Stimulated activated CD8-positive, alpha-beta memory T cell treated with anti-CD3 and anti-CD28 coated beads, Interleukin-12 subunit alpha, Interleukin-12 subunit beta, amount 100 ng/mL, for 24 hours (primary cell): ENCODE measurements around the gene ANK3.

ENCODE experiments used
- DNase-seq: peaks from one replicate; pipeline ENCODE4 v3.0.0-alpha.2; 2020; ENCODE audit errors: extremely low read depth

The ANK3 gene

DNA sequence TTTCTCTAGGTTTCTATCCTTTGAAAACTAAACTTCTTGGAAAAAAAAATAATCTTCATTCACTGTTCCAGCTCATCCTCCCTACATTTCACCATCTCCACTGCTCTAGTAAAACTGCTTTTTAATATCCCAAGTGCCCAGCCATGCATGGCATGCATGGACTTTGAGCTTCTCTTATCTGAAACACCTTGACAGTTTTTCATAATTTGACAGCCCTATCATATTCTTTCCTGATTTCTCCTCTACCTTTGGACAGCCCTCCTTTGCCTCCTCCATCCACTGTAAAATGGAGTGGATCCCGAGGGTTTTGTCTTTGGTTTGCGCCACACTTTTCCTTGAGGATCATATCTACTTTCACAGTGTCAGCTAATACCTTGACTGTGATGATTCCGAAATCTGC is 212.8 kb downstream of the ANK3 start:
- no peak for DNase-seq

DNA sequence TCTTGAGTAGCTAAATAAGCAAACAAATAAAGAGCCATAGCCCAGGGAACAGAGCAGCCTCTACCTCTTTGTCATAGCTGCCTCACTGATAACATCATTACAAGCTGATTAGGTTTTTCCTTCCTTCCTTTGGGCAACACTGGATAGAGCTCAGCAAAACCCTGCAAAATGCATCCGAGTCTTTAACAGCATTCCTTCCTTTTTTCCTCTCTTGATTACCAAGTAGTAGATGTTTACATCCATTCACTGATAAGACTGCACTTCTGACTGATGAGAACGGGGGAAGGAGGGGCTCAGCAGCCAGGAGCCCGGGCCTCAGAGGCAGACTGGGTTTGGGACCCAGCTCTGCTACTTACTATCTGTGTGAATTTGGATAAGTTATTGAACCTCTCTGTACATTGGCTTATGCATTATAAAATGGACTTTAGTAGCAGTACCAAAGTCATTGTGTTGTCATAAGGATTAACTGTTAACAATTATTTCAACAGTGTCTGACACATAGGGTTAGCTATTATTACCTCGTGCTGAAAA is 214.2 kb downstream of the ANK3 start:
- no peak for DNase-seq

DNA sequence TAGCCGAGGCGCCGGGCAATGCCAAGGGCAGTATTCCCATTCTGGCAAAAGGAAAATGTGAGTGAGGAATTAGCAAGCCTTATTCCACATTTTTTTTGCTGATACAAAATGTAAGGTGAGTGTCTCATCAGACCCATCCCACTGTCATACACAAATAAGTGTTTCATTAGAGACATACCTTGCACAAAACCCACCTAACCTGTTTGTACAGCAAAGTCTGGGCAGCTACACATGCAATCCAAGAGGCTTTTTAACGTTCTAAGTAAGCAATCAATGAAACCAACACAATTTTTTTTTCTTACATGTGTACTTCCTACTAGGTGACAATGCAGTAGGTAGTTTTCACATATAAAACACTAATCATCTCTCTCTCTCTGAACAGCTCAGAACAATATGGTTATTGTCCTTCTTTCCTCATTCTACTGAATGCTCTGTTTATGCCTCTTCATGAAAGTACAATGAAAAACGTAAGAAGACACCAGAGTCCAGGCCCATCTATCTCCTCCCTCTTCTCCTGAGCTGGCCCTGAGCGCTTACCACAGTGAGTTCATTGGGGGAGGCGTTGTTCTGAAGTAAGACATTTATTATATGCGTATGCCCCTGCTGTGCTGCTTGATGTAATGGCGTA is 217.2 kb downstream of the ANK3 start:
- no peak for DNase-seq

DNA sequence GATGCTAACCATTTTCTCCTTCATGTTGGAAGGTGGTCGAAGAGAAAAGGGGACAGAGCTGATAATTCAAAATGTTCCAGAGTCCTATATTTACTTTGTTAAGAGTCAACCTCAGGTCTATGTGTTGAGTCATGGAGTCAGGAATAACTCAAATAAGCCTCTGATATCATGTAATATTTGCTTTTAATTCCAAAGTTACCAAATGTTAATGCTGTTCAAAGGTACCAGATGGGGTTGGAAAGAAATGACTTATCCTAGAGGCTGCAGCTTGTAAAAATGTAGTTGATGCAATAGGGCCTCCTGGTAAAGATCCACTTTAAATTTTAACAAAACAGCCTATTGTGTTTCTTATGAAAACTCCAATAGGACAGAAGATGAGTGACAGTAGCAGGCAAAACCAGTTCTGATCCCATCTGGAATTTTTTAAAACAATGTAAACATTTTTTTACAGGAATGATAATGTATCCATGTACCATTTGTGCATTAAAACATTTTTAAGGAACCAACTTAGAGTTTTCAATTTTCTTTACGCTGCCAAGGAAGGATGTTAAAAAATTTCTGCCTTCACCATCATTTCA is 218.2 kb downstream of the ANK3 start:
- DNase-seq: no peak

DNA sequence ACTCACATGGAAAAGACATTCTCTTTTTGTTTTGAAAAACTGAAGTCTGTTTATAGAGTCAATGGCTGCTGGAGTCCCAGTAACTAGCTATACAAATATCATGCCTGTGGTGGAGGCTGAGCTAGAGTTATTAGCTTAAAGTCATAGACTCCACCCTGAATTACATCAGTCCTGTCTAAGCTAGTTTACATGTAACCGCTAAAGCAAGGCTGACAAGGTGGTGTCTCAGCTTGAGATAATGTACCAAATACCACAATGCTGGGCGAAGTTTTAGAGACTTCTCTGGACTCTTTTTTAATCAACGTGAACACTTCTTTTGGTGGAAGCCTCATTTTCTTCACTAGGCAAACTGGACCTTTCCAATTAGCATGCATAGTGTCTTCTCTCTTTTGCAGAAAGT is 219.4 kb downstream of the ANK3 start:
- no peak for DNase-seq

DNA sequence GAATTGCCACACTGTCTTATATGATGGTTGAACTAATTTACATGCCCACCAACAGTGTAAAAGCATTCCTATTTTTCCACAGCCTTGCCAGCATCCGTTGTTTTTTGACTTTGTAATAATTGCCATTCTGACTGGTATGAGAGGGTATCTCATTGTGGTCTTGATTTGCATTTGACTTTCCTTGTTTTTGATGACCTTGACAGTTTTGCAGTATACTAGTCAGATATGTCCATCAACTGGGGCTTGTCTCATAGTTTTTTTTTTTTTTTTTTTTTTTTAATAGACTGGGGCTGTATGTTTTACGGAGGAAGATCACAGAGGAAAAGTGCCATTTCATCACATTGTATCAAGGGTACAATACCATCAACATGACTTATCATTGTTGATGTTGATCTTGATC is 220.6 kb downstream of the ANK3 start:
- DNase-seq: no peak

DNA sequence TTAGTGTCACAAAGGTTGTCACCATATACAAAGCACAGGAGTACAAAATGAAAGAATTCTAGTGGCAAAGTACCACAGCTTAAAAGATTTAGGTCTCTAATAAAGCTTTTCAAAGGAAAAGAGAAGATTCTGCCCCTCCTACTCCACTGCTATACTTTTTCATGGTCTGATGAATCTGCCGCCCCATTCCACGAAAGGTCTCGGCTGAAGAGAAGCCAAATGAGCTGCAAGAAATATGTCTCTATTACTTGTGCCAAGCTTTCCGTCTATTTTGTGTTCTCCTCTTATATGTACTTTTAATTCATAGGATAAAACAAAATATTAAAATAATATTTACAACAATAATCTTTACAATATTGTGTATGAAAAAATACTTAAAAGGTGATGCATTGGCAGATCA is 222.6 kb downstream of the ANK3 start:
- no peak for DNase-seq

DNA sequence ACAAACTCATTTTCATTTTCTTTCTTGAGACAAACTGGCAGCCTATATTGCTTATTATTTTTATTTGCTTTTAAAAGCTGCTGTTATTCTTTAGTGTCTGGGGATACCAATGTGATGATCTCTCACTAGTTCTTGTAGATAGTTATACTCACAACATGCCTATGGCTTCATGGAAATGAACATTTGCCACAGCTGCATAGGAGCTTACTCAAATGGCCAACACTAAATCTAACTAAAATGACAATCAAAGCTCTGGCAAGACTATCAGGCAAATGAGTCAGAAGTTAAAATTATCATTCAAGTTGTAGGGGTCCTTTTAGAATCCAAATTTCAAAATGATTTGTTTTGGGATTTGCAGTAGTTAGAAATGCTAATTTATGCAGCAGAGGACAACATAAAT is 225.9 kb downstream of the ANK3 start:
- no peak for DNase-seq

DNA sequence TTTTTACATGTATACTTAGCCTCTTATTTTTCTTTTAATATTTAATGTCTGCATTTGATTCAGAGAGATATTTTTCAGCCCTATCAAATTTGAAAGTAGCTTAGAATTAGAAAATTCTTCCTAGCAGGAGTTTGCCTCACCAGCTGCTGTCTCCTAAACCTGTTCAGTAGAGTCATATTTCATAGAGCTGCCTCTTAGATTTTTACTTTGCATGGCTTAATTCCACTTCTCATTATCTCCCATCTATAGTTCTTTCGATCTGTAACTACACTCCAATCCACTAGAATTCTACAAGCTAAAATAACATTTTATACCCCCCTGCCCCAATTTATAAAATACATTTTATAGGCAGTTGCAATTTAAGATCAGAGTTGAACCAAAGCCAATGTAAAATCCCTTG is 227.0 kb downstream of the ANK3 start:
- DNase-seq: no peak

DNA sequence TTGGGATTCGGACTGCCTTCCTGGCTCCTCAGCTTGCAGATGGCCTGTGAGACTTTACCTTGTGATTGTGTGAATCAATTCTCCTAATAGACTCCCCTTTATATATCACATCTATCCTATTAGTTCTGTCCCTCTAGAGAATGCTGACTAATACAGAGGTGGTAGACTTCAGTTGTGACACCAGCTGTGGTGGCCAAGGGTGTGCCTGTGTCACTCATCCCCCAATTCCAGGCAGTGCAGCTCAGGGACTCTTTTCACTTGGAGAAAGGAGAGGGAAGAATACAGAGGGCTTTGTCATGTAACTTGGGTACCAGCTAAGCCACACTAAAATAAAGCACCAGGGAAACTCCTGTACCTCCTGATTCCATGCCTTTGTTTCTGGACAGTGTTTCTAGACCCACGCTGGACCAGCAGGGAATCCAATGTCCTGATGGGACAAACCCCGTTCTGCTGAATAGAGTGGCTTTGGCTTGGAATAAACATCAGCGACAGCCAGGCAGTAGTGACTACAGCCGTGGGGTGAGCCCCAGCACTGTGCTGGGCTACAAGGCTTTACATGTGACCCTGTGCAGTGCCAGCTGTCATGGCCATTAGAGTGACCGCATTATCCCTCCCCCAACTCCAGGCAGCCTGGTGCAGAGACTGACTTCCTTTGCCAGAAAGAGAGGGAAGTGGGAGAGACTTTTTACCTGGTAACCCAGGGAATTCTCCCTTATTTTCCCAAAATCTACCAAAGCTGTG is 233.6 kb downstream of the ANK3 start:
- no peak for DNase-seq

DNA sequence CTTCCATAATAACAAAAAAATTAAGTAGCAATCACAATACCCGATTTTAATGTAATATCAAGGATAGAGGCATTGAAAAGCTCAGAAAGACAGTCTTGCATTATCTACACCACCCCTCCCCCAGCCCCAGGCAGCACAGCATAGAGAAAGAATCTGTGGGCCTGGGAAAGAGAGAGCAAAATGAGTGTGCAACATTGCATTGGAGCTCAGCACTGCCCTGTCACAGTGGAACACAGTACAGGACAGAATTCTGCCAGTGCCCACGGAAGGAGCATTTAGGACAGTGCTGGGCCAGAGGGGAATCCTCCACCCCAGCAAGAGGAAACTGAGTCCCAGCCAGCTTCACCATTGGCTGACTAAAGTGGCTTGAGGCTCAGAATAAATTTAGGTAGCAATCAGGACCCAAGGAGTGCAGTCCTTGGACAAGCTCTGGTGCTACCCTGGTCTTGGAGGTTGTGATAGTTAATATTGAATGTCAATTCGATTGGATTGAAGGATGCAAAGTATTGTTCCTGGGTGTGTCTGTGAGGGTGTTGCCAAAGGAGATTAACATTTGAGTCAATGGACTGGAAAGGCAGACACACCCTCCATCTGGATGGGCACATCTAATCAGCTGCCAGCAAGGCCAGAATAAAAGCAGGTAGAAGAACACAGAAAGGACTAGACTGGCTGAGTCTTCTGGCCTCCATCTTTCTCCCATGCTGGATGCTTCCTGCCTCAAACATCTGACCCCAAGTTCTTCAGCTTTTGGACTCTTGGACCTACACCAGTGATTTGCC is 234.4 kb downstream of the ANK3 start:
- no peak for DNase-seq

DNA sequence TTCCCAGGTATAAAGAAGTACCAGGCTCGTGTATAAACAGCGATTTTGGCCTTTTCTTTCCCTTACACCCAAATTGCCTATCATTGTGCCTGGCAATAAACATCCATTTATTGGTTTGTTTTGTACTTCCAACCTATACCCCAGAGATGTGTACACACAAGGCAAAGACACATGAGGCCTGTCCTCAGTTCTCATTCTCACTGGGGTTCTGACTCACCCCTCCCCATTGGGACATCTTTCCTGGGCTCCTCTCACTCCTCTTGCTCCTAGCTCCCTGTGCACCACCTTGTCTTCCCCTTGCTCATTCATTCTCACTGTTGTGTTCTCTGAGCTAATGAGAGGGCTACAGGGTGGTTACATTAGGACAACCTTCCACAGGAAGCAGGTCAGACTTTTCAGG is 240.7 kb downstream of the ANK3 start:
- DNase-seq: no peak

DNA sequence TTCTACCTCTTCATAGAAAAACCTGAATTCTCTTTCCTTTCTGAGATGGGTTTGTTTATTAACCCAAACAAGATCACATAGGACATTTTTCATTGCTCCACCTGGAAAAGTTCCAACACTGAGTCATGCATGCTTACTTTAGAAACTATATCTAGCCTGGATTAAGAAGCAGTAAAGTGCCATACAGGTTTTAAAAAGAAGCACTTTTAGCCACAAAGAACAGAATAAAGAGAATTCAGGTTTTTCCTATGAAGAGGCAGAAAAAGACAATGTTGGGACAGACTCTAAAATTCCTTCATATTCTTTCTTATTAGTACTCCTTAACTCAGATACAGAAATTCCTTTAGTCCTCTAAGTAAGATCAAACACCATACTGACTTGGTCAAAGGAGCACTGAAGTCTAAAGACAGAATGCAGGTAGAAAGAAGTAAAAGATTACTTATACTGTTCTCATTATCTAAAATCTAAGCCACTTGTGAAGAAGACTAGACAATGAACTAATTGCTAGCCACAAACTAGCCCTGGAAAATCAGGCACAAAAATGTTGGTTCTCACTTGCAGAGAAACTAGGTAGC is 241.3 kb downstream of the ANK3 start:
- no peak for DNase-seq

DNA sequence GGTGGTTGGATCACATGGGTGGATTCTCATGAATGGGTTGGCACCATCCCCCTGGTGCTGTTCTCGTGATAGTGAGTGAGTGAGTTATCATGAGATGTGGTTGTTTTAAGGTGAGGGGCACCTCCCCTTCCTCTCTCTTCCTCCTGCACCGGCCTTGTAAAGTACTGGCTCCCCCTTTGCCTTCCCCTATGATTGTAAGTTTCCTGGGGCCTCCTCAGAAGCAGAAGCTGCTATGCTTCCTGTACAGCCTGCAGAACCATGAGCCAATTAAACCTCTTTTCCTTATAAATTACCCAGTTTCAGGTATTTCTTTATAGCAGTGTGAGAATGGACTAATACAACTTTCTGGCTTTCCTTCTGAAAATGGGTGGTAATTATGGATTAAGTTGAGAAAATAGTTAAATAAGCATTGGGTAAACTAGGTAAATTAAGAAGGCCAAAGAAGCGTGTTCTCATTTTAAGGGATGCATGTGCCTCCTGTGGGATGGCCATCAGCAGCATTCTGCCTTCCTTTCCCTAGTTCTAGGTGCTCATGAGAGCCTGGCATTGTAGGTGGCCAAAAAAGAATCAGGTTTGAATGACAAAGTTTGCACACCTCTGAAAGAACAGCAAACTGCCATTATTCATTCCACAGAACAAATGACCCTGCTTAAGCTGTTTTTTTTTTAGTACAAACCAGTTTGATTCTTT is 242.0 kb downstream of the ANK3 start:
- DNase-seq: no peak

DNA sequence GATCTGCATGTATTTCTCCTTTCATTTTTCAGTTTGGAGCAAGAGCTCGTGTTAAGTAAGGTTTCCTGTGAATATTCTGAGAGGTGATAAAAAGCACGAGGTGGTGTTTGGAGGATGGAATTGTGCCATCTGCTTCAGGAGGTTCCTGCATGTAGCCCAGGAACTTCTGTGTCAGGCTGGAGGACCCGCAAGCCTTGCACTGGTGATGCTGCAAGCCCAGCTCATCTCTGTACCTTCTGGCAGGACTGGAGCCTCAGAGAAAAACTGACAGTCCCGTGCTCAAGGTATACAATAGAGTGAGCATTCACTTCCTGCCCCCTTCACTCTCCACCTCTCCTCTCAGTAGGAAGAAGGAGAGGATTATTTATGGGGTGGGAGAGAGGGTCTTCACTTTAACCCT is 242.7 kb downstream of the ANK3 start:
- no peak for DNase-seq

DNA sequence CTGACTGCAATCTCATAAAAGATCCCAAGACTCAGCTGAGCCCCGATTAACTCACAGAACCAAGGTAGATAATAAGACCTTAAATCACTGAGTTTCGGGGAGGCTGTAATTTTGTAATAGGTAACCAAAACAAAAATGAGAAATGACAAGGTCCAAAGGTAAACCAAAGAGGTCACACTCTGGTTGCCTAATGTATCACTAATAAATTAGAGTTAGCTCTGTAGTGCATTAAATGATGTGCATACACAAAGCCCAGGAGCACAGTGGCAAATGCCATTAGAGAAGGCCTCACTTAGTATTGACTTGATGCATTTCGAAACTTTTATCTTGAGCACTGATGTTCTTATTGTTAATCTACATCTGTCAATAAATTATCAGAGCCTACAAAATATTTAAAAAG is 245.6 kb downstream of the ANK3 start:
- DNase-seq: no peak

DNA sequence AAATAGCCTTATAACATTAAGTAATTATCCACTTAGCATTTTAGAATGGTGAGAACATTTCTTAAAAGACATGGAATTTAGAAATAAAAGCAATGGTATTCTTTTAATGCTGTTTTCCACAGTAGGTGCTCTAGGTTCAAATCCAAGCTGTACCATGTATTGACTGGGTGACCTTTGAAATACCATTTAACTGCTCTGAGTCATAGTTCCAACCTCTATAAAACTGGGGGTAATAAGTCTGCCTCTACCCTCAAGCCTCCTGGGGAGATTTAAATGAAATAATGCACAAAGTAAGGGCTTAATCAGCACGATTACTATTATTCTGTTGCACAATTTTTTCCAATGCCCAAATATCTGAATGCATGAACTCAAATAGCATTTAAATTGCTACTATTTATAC is 246.9 kb downstream of the ANK3 start:
- DNase-seq: no peak

DNA sequence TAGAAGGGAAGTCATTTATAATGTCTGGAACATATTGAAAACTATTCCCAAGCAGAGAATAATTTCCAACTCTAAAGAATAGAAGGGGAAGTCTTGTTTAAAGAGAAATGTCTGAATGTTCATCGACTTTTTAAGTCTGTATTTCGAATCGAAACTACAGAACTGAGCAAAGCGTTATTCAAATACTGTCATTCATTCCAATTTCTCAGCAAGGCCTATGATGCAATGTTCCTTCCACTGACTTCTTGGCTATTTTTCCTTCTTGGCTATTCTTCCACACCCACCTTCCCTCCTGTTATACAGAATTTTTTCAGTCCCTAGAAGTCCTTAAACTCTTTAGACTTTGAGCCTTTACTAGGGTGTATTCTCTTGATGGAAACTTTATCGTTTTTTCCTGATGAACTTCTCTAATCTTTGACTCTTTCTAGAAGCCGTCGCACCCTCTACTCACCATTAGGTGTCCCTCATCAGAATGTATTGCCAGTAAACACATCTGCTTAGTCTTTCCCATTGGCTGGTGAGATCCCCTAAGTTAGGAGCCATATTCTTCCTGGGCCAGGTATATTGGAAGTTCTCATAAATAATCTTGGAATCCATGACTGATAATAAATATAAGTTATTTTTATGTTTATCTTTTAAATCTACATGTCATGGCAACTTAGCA is 247.6 kb downstream of the ANK3 start:
- DNase-seq: no peak

DNA sequence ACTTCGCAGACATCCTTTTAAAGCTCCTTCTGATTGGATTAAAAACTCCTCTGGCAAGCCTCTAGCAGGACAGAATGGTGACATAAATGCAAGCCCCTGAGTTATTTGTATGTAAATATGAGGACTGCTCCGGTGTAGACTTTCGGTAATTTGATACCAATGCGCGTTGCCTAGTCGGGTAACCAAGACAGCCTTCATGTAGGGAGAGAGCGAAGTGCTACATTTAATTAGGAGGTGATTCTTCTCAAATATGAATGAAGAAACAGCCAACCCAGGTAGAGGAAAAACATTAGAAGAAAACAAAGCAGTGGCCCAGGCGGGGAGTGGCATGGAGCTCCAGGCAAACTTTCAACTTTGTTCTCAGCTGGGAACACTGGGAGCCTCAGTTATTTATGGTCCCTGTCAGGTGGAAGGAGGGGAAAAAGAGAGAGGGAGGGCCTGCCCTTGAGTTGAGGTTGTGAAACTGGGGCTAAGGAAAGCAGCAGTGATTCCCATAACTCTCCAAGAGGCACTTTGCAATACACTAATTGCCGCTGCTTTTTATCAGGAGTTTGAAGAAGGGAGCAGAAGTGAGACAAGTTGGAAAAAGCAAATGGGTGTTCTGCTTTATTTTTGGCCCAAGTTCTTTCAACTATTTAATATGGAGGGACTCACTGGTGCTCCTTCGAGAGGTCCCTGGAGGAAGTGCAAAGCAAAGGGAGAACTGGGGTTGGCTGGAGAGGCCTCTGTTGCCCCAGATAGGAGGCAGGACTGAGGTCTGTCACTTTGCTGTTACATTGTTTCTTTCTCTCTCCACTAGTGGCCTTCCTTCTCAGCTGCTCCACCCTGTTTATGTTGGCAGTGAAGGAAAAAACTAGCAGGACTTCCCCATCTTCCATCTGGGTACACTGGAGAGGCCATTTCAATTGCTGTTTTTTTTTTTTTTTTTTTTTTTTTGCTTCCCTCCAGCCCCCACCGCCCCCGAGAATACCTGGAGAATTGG is 248.7 kb downstream of the ANK3 start:
- DNase-seq: no peak
